ENCODE measurements around the gene AQP12B.

DNA sequence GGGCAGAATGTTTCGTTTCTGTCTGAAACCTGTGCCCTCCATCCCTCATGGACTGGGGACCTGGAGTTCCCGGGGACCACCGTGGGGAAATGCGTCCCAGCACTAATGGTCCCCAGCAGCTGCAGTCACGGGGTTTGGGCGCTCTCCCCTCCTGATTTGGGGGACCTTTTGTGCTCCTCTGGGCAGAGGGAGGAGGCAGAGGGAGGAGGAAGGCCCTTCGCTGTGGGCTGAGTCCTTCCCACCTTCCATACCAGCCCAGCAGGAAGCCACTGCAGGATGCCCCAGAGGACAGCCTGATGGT lies 54.2 kb downstream of the AQP12B start:
- TF ChIP-seq EZH2 (IDR thresholded peaks at IDR 0.05; ENCODE audit: low read depth, low read length, severe bottlenecking) (no peak), EGR1 (IDR thresholded peaks at IDR 0.05; ENCODE audit: borderline replicate concordance, low read depth, low read length) (no peak), TEAD4 (IDR thresholded peaks at IDR 0.05; ENCODE audit: low read depth, low read length) (no peak)
- TF ChIP-seq, protein P1, sequence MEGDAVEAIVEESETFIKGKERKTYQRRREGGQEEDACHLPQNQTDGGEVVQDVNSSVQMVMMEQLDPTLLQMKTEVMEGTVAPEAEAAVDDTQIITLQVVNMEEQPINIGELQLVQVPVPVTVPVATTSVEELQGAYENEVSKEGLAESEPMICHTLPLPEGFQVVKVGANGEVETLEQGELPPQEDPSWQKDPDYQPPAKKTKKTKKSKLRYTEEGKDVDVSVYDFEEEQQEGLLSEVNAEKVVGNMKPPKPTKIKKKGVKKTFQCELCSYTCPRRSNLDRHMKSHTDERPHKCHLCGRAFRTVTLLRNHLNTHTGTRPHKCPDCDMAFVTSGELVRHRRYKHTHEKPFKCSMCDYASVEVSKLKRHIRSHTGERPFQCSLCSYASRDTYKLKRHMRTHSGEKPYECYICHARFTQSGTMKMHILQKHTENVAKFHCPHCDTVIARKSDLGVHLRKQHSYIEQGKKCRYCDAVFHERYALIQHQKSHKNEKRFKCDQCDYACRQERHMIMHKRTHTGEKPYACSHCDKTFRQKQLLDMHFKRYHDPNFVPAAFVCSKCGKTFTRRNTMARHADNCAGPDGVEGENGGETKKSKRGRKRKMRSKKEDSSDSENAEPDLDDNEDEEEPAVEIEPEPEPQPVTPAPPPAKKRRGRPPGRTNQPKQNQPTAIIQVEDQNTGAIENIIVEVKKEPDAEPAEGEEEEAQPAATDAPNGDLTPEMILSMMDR (IDR thresholded peaks at IDR 0.05; ENCODE audit: control extremely low read depth in 1 of 3, insufficient read depth in 1 of 3, low read depth in 1 of 3, low read length in 3 of 3): no peak
